K562 (cell line): ENCODE measurements around the gene TBC1D17. TPM values are rescaled to one million over a fixed set of nuclear protein-coding genes. Genes with fewer than 3 reads are reported as not detected.

Source experiments
- ATAC-seq: fragments of 200-7000 bp; cut with Tn5 transposase; 3 replicates; pipeline ENCODE4 v1.9.1; 2020; ENCODE audit warnings: moderate library complexity
- BruUV-seq: library from RNA; stranded (reverse); fragments of 400-500 nt; replicated peaks from 2 replicates; lab custom pipeline; 2021; lab: Mats Ljungman, UMichigan
- CTCF ChIA-PET: fragments of 300-600 bp; formaldehyde crosslinking; extraction: SDS; loops from one replicate; lab custom pipeline; 2021; ENCODE audit warnings: low intra/inter-chr PET ratio; lab: Yijun Ruan, JAX
- POLR2A ChIA-PET: fragments of 300-600, 350-650 bp; sonication (Branson Sonifier 250); formaldehyde crosslinking; extraction: SDS; loops from one replicate; lab custom pipeline; 2021; ENCODE audit warnings: antibody characterized with exemption, inconsistent platforms; lab: Yijun Ruan, JAX
- DNase-seq, 4 experiments: peaks; one replicate each; pipeline versions ENCODE4 v3.0.0 to v3.0.0-alpha.2; 2011 to 2018; ENCODE audit warnings: low spot score in 3 of 4, mixed read lengths in 3 of 4; ENCODE audit errors: extremely low read depth in 1 of 4
- FAIRE-seq: peaks from 2 replicates; lab custom pipeline; 2011; peaks lifted over from hg19 to GRCh38; lab: Jason Lieb, UNC
- H2AFZ ChIP-seq: 2 replicates; pipeline ENCODE4 v1.6.0; 2011; ENCODE audit warnings: low read depth, low read length, control low read depth, inconsistent platforms
- H3K27ac ChIP-seq: fragments of 200-600 bp; 3 replicates; pipeline ENCODE4 v1.8.0; 2011; ENCODE audit warnings: low read depth, mild to moderate bottlenecking, control low read depth, inconsistent platforms, low read length, moderate library complexity, mixed read lengths; ENCODE audit errors: extremely low read depth
- H3K27me3 ChIP-seq, 2 experiments: fragments of 300-600 bp in 1 of 2; 2 replicates in 1 of 2; 3 replicates in 1 of 2; pipeline versions ENCODE4 v1.6.0 to v1.8.0; 2011; ENCODE audit warnings: inconsistent platforms in 2 of 2, low read length in 2 of 2, mild to moderate bottlenecking in 1 of 2, mixed read lengths in 1 of 2, moderate library complexity in 1 of 2; ENCODE audit not compliant: control insufficient read depth in 2 of 2, insufficient read depth in 2 of 2
- H3K36me3 ChIP-seq: fragments of 300-600 bp; 3 replicates; pipeline ENCODE4 v1.8.0; 2011; ENCODE audit warnings: mild to moderate bottlenecking, low read length, inconsistent platforms; ENCODE audit not compliant: control insufficient read depth, insufficient read depth
- H3K4me1 ChIP-seq, 2 experiments: fragments of 200-600 bp in 1 of 2; replicated peaks in 1 of 2; 2 replicates in 1 of 2; 3 replicates in 1 of 2; pipeline versions ENCODE4 v1.5.1 to v1.8.0; 2011; ENCODE audit warnings: inconsistent platforms in 2 of 2, low read length in 2 of 2, mild to moderate bottlenecking in 1 of 2, mixed read lengths in 1 of 2, moderate library complexity in 1 of 2; ENCODE audit not compliant: control insufficient read depth in 2 of 2, insufficient read depth in 2 of 2
- H3K4me2 ChIP-seq: 2 replicates; pipeline ENCODE4 v1.6.1; 2011; ENCODE audit warnings: low read length, control low read depth, inconsistent platforms, mixed read lengths; ENCODE audit not compliant: insufficient read depth
- H3K4me3 ChIP-seq: fragments of 200-600 bp; sonication (generic), shearing (Covaris generic); 2 replicates; pipeline ENCODE4 v1.5.1; 2016; ENCODE audit warnings: control low read depth, inconsistent platforms
- H3K79me2 ChIP-seq: fragments of 200-600 bp; 3 replicates; pipeline ENCODE4 v1.8.0; 2011; ENCODE audit warnings: low read length, inconsistent platforms; ENCODE audit not compliant: control insufficient read depth, insufficient read depth
- H3K9ac ChIP-seq, 2 experiments: 2 replicates each; pipeline versions ENCODE4 v1.6.0 to v1.6.1; 2011; ENCODE audit warnings: low read depth in 2 of 2, low read length in 2 of 2, control low read depth in 1 of 2, inconsistent platforms in 1 of 2, mild to moderate bottlenecking in 1 of 2, mixed read lengths in 1 of 2; ENCODE audit not compliant: insufficient read depth in 1 of 2
- H3K9me1 ChIP-seq: one replicate; pipeline ENCODE4 v1.6.0; 2011; ENCODE audit warnings: inconsistent platforms, mild to moderate bottlenecking, low read length, moderate library complexity; ENCODE audit not compliant: control insufficient read depth, insufficient read depth
- H3K9me3 ChIP-seq: replicated peaks from 2 replicates; pipeline ENCODE4 v1.5.1; 2011; ENCODE audit warnings: low read depth, low read length, inconsistent platforms; ENCODE audit not compliant: control insufficient read depth, insufficient read depth
- H4K20me1 ChIP-seq: replicated peaks from 2 replicates; pipeline ENCODE4 v1.6.1; 2011; ENCODE audit warnings: low read length, inconsistent platforms, mixed read lengths; ENCODE audit not compliant: control insufficient read depth, insufficient read depth
- CBFA2T3 ChIP-seq: fragments of 450-650 bp; IDR thresholded peaks from 2 replicates; pipeline ENCODE4 v1.6.1; 2017
- CCAR2 ChIP-seq: fragments of 200-400 bp; formaldehyde crosslinking; IDR thresholded peaks from 2 replicates; pipeline ENCODE4 v1.6.1; 2017; ENCODE audit warnings: mild to moderate bottlenecking, low read depth, low read length
- CTBP1 ChIP-seq: fragments of 450-650 bp; IDR thresholded peaks from 2 replicates; pipeline ENCODE4 v1.6.1; 2016; ENCODE audit warnings: borderline replicate concordance
- CUX1 ChIP-seq: fragments of 200-800 bp; sonication (Bioruptor generic); IDR thresholded peaks from 2 replicates; pipeline ENCODE4 v1.6.1; 2016; ENCODE audit warnings: missing genetic modification characterization, missing compliant biosample characterization
- JUNB ChIP-seq: fragments of 450-650 bp; formaldehyde crosslinking; conservative IDR thresholded peaks from 2 replicates; pipeline ENCODE4 v1.4.0; 2020; ENCODE audit warnings: mild to moderate bottlenecking
- MCM5 ChIP-seq: fragments of 450-650 bp; IDR thresholded peaks from 2 replicates; pipeline ENCODE4 v1.6.1; 2016; ENCODE audit warnings: low read depth
- MECOM ChIP-seq: fragments of 250-450 bp; sonication (Bioruptor Pico); IDR thresholded peaks from 2 replicates; pipeline ENCODE4 v1.8.0; 2022; ENCODE audit warnings: inconsistent platforms
- PREB ChIP-seq: sonication (generic); formaldehyde crosslinking; IDR thresholded peaks from 2 replicates; pipeline ENCODE4 v1.8.1; 2023; ENCODE audit warnings: mild to moderate bottlenecking, missing genetic modification reagents
- TEAD4 ChIP-seq, 2 experiments: sonication (generic) in 1 of 2; formaldehyde crosslinking in 1 of 2; IDR thresholded peaks; 2 replicates each; pipeline versions ENCODE4 v1.6.1 to v1.8.0; 2012 to 2022; ENCODE audit warnings: borderline replicate concordance in 1 of 2, inconsistent platforms in 1 of 2, low read length in 1 of 2, mild to moderate bottlenecking in 1 of 2, missing genetic modification reagents in 1 of 2
- THRB ChIP-seq: fragments of 450-650 bp; formaldehyde crosslinking; conservative IDR thresholded peaks from 2 replicates; pipeline ENCODE4 v1.4.0; 2022; ENCODE audit warnings: mild to moderate bottlenecking, missing genetic modification characterization
- YBX1 ChIP-seq: fragments of 450-650 bp; IDR thresholded peaks from 2 replicates; pipeline ENCODE4 v1.7.1; 2016; ENCODE audit warnings: mild to moderate bottlenecking
- ZNF24 ChIP-seq: fragments of 450-650 bp; IDR thresholded peaks from 2 replicates; pipeline ENCODE4 v1.6.1; 2016
- ZNF699 ChIP-seq: fragments of 250-450 bp; sonication (Bioruptor Pico); IDR thresholded peaks from 2 replicates; pipeline ENCODE4 v1.8.0; 2021; ENCODE audit warnings: mild to moderate bottlenecking, moderate library complexity; ENCODE audit not compliant: insufficient replicate concordance
- ZNF764 ChIP-seq: fragments of 250-450 bp; sonication (Bioruptor Pico); IDR thresholded peaks from 2 replicates; pipeline ENCODE4 v1.4.0; 2020; ENCODE audit warnings: low read depth, mild to moderate bottlenecking, moderate library complexity
- WGBS: fragments of 100-300 bp; shearing (Covaris generic); methylation state at CpG from one replicate; pipeline ENCODE4 v1.1.6; 2016; ENCODE audit warnings: low coverage, mixed read lengths; ENCODE audit not compliant: insufficient coverage; ENCODE audit errors: missing lambda C conversion rate; 5-methylcytosine and 5-hydroxymethylcytosine counted together
- in situ Hi-C: fragments of 300-500 bp; cut with MboI; formaldehyde crosslinking; loops from 4 replicates; pipeline ENCODE4 v1.15.0; 2018; ENCODE audit warnings: inconsistent platforms, mixed read lengths
- intact Hi-C: fragments of 100-400 bp; cut with micrococcal nuclease; formaldehyde crosslinking; loops from 2 replicates; pipeline ENCODE4 v1.14.2; 2022
- polyA plus RNA-seq, 8 experiments: library from polyadenylated mRNA; depleted of rRNA in 4 of 8; stranded (reverse) in 5 of 8; unstranded in 3 of 8; fragments of >200 nt; fragmentation: Nextera tagmentation in 2 of 8; fragmentation: Illumina TruSeq in 1 of 8; extraction: Ambion mirVana in 2 of 8; extraction: Trizol in 1 of 8; gene quantifications; 2 replicates each; pipeline versions ENCODE4 v1.2.1 to v1.2.3, GENCODE V29; 2011 to 2014; ENCODE audit warnings: inconsistent platforms in 1 of 8, missing spikeins in 1 of 8
- total RNA-seq, 7 experiments: library from RNA; depleted of rRNA in 6 of 7; stranded (reverse); fragments of >200 nt in 6 of 7; fragmentation: Illumina TruSeq in 2 of 7; extraction: Trizol in 2 of 7; gene quantifications; 2 replicates each; pipeline versions ENCODE4 v1.2.1 to v1.2.3, GENCODE V29; 2011 to 2021; ENCODE audit warnings: low replicate concordance in 1 of 7

The TBC1D17 gene
- total and polyA plus RNA-seq, 9 of the 15 experiments (the other 6 are each of a cell fraction or from before 2014, with no cell fraction given), result 0.42 to 16.0 (median 3.8) TPM

GRCh38 chr19:49929121-49929610, 51.7 kb downstream of the TBC1D17 start, which contains the start of the genes ATF5 and NUP62:
ATF5 (plus strand) TSS chr19:49929205; CDS start chr19:49930851, 1,646 bp downstream.
NUP62 (minus strand) TSS chr19:49929504; CDS start chr19:49909807, 19,697 bp downstream.
- intact Hi-C loops, result loop anchor here (5.0 kb wide), 1 partner anchor 62 kb away; the partner anchor contains the start of gene PNKP
- WGBS, result under 1% methylated on average over 39 of the region's 48 CpGs
- Histone ChIP-seq H3K4me3 (peak within 1 kb of the TSS; percentile 55), H3K9me3 (no peaks in the 10 kb centered on the region), H4K20me1 (peaks cover 12% of the 10 kb centered on the region), H3K27ac (peak within 1 kb of the TSS; percentile 92), H3K27me3 (no peaks in the 10 kb centered on the region), H3K4me1 (peaks cover 33 to 57% of the 10 kb centered on the region in 2 experiments), H2AFZ (peak within 1 kb of the TSS; percentile 93), H3K9ac (peak within 1 kb of the TSS; percentile 94 to 98), H3K79me2 (peaks cover 69% of the 10 kb centered on the region), H3K9me1 (peaks cover 7% of the 10 kb centered on the region), H3K4me2 (peak within 1 kb of the TSS; percentile 97), H3K36me3 (peaks cover 48% of the 10 kb centered on the region)
- FAIRE-seq (no peak), ATAC-seq (peak; percentile 65), DNase-seq (peak; percentile 97 to 99 (median 98))
- ChIA-PET POLR2A (interaction anchor here (0.6 to 6.4 kb wide), 19 partner anchors 15 to 609 kb away, joined by 3 to 105 read pairs (median 5); partner anchors contain the start of genes AKT1S1 and TBC1D17), CTCF (no interaction called here)
- BruUV-seq, result TSS peak; percentile 72
- in situ Hi-C loops, result no loop called here
- TF ChIP-seq CBFA2T3, result no peak
- TF ChIP-seq TEAD4 (IDR thresholded peaks at IDR 0.05; ENCODE audit: low read length), result peak; percentile 7; the same call in 1 of the 2 replicates
- no peak for TF ChIP-seq TEAD4 (CRISPR knock-in tag; IDR thresholded peaks at IDR 0.05; ENCODE audit: borderline replicate concordance)
- TF ChIP-seq CCAR2, result no peak
- TF ChIP-seq MECOM, result peak; percentile 50
- TF ChIP-seq THRB, result peak; percentile 95
- peak; percentile 5; the same call in 1 of the 2 replicates for TF ChIP-seq CTBP1
- TF ChIP-seq MCM5, result no peak
- TF ChIP-seq PREB (CRISPR knock-in tag), result 0 out of 2 replicates have a peak, but pooled peaks have one; percentile 4
- TF ChIP-seq ZNF764, result no peak
- no peak for TF ChIP-seq ZNF24
- no peak for TF ChIP-seq YBX1
- TF ChIP-seq JUNB, result no peak
- no peak for TF ChIP-seq ZNF699 (CRISPR knock-in tag)
- no peak; the same call in 1 of the 2 replicates for TF ChIP-seq CUX1 (CRISPR knock-in tag)
